HG02678 (cell line): Measurements from ENCODE around the gene CDC45.

Experiments used
- ATAC-seq: cut with Tn5 transposase; IDR thresholded peaks from one replicate; pipeline ENCODE4 v1.9.1; 2021; ENCODE audit warnings: mild to moderate bottlenecking, moderate library complexity; ENCODE audit not compliant: unreplicated experiment

Gene CDC45

GRCh38 chr22:19447330-19448075, 32.2 kb upstream of the CDC45 start, which contains the start of gene C22orf39:
Gene C22orf39 (minus strand): TSS chr22:19447711. CDS start chr22:19447688, 23 bp downstream.
- peak; percentile 86 for ATAC-seq

GRCh38 chr22:19448076-19448607, 31.6 kb upstream of the CDC45 start:
- peak; percentile 23 for ATAC-seq

GRCh38 chr22:19448739-19449421, 30.8 kb upstream of the CDC45 start:
- ATAC-seq = no peak

GRCh38 chr22:19449422-19449767, 30.3 kb upstream of the CDC45 start:
- no peak for ATAC-seq

GRCh38 chr22:19450363-19451175, 29.2 kb upstream of the CDC45 start:
- no peak for ATAC-seq

- ATAC-seq = no peak
Measured at GRCh38 chr22:19451570-19451969, 28.1 kb upstream of the CDC45 start.

- no peak for ATAC-seq
Measured at GRCh38 chr22:19453718-19454117, 26.0 kb upstream of the CDC45 start.

GRCh38 chr22:19454156-19454555, 25.6 kb upstream of the CDC45 start:
- no peak for ATAC-seq

GRCh38 chr22:19455033-19455432, 24.7 kb upstream of the CDC45 start:
- ATAC-seq = no peak

GRCh38 chr22:19455585-19456370, 23.9 kb upstream of the CDC45 start:
- no peak for ATAC-seq

GRCh38 chr22:19456541-19456940, 23.2 kb upstream of the CDC45 start:
- ATAC-seq = no peak

GRCh38 chr22:19457828-19458428, 21.8 kb upstream of the CDC45 start:
- ATAC-seq = no peak

- ATAC-seq = no peak
Measured at GRCh38 chr22:19460036-19460435, 19.7 kb upstream of the CDC45 start.

- ATAC-seq = no peak
Measured at GRCh38 chr22:19461506-19461905, 18.2 kb upstream of the CDC45 start.

GRCh38 chr22:19463008-19463407, 16.7 kb upstream of the CDC45 start:
- ATAC-seq = no peak

GRCh38 chr22:19463491-19464469, 15.9 kb upstream of the CDC45 start:
- ATAC-seq = no peak

- ATAC-seq = no peak
Measured at GRCh38 chr22:19464546-19464945, 15.2 kb upstream of the CDC45 start.

GRCh38 chr22:19464975-19465374, 14.7 kb upstream of the CDC45 start:
- no peak for ATAC-seq

GRCh38 chr22:19466126-19466716, 13.5 kb upstream of the CDC45 start:
- ATAC-seq = no peak
